ENCODE results near the gene WDR33. TPM values are rescaled to one million over a fixed set of nuclear protein-coding genes. Genes with fewer than 3 reads are reported as not detected.

Gene WDR33
- total RNA-seq, 4 donors from 2014 or later: 54.4 to 95.8 (median 67.5) TPM

DNA sequence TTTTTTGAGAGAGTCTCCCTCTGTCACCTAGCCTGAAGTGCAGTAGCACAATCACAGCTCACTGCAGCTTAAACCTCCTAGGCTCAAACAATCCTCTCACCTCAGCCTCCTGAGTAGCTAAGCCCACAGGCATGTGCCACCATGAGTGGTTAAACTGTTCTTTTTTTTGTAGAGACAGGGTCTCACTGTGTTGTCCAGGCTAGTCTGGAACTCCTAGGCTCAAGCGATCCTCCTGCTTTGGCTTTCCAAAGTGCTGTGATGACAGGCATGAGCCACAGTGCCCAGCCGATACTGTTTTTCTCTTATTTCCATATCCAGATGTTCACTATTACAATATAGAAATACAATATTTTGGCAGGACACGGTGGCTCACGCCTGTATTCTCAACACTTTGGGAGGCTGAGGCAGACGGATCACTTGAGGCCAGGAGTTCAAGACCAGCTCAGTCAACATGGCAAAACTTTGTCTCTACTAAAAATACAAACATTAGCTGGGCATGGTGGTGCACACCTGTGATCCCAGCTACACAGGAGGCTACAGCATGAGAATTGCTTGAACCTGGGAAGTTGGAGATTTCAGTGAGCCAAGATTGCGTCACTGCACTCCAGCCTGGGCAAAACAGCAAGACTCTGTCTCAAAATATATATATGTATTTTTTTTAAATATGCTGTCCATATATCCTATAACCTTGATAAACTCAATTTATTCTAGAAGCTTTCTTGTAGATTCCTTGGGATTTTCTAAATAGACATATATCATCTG is 24.7 kb downstream of the WDR33 start:
- no peak for DNase-seq
- no peak overlapping the region for H3K4me3 ChIP-seq (replicated peaks in 1 of 3)
- H3K4me1 ChIP-seq: peaks cover 5 to 6% of the 10 kb centered on the region in 2 donors
- intact Hi-C loops (cut with DNase I): no loop called here
- no peaks in the 10 kb centered on the region for H3K27me3 ChIP-seq
- WGBS, 2 donors: 93 to 99% methylated on average over 6 of the region's 6 CpGs
- TF ChIP-seq, protein P1, sequence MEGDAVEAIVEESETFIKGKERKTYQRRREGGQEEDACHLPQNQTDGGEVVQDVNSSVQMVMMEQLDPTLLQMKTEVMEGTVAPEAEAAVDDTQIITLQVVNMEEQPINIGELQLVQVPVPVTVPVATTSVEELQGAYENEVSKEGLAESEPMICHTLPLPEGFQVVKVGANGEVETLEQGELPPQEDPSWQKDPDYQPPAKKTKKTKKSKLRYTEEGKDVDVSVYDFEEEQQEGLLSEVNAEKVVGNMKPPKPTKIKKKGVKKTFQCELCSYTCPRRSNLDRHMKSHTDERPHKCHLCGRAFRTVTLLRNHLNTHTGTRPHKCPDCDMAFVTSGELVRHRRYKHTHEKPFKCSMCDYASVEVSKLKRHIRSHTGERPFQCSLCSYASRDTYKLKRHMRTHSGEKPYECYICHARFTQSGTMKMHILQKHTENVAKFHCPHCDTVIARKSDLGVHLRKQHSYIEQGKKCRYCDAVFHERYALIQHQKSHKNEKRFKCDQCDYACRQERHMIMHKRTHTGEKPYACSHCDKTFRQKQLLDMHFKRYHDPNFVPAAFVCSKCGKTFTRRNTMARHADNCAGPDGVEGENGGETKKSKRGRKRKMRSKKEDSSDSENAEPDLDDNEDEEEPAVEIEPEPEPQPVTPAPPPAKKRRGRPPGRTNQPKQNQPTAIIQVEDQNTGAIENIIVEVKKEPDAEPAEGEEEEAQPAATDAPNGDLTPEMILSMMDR (IDR thresholded peaks at IDR 0.05): no peak
- no peaks in the 10 kb centered on the region for H3K36me3 ChIP-seq
- no peaks in the 10 kb centered on the region for H3K9me3 ChIP-seq
- H3K27ac ChIP-seq: no peak overlapping the region

DNA sequence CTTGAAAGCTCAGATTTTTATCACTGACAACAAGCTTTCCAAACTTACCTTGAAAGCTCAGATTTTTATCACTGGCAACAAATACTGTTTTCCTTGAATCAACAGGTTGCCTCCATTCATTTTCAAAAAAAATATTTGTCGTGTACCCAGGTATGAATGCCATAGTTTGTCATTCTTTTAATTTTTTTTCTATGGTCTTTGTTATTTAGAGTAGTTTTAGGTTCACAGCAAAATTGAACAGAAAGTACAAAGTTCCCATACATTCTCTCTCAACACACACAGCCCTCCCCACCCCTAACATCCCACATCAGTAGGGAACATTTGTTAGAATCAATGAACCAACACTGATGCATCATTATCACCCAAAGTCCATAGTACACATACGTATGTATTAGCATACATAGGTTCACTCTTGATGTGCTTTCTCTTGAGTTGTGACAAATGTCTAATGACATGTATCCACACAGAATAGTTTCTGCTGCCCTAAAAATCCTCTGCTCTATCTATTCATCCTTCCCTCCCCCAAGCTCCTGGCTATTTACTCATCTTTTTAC is 25.9 kb downstream of the WDR33 start:
- H3K4me3 ChIP-seq (replicated peaks in 1 of 3): no peak overlapping the region
- peaks cover 5 to 6% of the 10 kb centered on the region in 2 donors for H3K4me1 ChIP-seq
- no peaks in the 10 kb centered on the region for H3K36me3 ChIP-seq
- TF ChIP-seq, protein P1 (IDR thresholded peaks at IDR 0.05): no peak
- TF ChIP-seq POLR2A (IDR thresholded peaks at IDR 0.05): no peak
- no peak for DNase-seq
- intact Hi-C loops (cut with DNase I): no loop called here
- no peak overlapping the region for H3K27ac ChIP-seq
- no peaks in the 10 kb centered on the region for H3K27me3 ChIP-seq
- no peaks in the 10 kb centered on the region for H3K9me3 ChIP-seq
- 82% methylated on average over 2 of the region's 2 CpGs for WGBS, 2 donors

DNA sequence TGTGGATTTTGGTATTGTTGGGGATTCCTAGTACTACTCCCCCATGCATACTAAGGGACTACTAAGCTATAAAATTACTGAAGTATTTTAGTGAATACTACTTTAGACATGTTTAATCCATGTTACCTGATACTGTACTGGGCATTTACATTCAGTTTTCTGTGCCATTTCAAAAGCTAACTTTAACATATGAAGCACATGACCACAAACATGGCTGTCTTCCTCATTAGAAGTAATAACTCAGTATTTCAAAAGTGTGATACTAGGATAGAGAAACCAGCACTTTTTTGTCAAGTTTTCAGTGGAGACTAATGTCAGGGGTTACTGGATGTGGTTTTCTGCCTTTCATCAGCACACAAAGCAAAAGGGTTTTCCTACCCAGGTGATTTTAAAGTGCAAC is 27.9 kb downstream of the WDR33 start:
- no peaks in the 10 kb centered on the region for H3K36me3 ChIP-seq
- intact Hi-C loops (cut with DNase I): no loop called here
- no peak overlapping the region for H3K27ac ChIP-seq
- no peaks in the 10 kb centered on the region for H3K27me3 ChIP-seq
- no peak overlapping the region for H3K4me3 ChIP-seq (replicated peaks in 1 of 3)
- H3K4me1 ChIP-seq: peaks cover 6 to 11% of the 10 kb centered on the region in 2 donors
- H3K9me3 ChIP-seq: no peaks in the 10 kb centered on the region
- TF ChIP-seq, protein P1 (IDR thresholded peaks at IDR 0.05): no peak
- TF ChIP-seq POLR2A (IDR thresholded peaks at IDR 0.05): no peak
- no peak for DNase-seq

DNA sequence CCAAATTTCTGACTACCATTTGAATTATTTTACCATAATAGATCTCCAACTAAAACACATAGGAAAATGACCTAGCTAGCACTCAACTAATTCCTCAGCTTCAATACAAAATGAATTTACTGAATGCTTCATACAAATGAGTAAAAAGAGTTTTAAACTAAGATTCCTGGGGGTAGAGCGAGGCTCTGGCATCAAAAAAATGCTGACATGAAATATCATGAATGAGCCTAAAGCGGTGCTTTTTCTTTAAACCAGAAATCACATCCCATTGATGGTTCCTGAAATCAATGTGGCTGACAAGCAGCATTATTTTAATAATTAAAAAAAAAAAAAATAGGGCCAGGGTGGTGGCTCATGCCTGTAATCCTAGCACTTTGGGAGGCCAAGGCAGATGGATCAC is 32.1 kb downstream of the WDR33 start:
- no peak overlapping the region for H3K4me3 ChIP-seq (replicated peaks in 1 of 3)
- intact Hi-C loops (cut with DNase I): no loop called here
- no peaks in the 10 kb centered on the region for H3K36me3 ChIP-seq
- peaks cover 3 to 25% of the 10 kb centered on the region in 2 donors for H3K4me1 ChIP-seq
- no peak overlapping the region for H3K27ac ChIP-seq
- no peak for TF ChIP-seq POLR2A (IDR thresholded peaks at IDR 0.05)
- TF ChIP-seq, protein P1 (IDR thresholded peaks at IDR 0.05): no peak
- no peak for DNase-seq
- no peaks in the 10 kb centered on the region for H3K27me3 ChIP-seq
- 99 to 100% methylated on average over 2 of the region's 2 CpGs for whole genome bisulfite sequencing, 2 donors
- no peaks in the 10 kb centered on the region for H3K9me3 ChIP-seq

DNA sequence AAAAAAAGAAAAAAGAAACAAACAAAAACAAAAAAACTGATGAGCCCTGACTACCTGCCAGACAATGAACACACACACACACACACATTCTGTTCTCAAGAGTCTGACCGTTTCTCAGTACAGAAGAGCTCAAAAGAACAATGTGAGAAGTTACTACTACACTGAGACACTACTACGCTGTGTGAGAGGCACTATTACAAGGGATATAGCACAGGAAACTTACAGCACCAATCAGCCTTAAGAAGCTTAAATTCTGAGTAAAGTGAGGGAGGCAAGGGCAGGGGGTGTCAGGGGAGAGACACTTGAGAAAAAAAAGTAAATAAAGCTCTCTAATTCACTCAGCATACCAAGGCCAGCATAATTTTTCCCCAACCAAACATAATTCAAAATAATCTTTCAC is 32.5 kb downstream of the WDR33 start:
- peaks cover 3 to 25% of the 10 kb centered on the region in 2 donors for H3K4me1 ChIP-seq
- 79 to 85% methylated on average over 2 of the region's 2 CpGs for WGBS, 2 donors
- no peak overlapping the region for H3K27ac ChIP-seq
- no peak for DNase-seq
- H3K9me3 ChIP-seq: no peaks in the 10 kb centered on the region
- intact Hi-C loops (cut with DNase I): no loop called here
- H3K36me3 ChIP-seq: no peaks in the 10 kb centered on the region
- TF ChIP-seq, protein P1 (IDR thresholded peaks at IDR 0.05): no peak
- TF ChIP-seq POLR2A (IDR thresholded peaks at IDR 0.05): no peak
- H3K4me3 ChIP-seq (replicated peaks in 1 of 3): no peak overlapping the region
- H3K27me3 ChIP-seq: no peaks in the 10 kb centered on the region
